ENCODE measurements around the gene C5orf52.

DNA sequence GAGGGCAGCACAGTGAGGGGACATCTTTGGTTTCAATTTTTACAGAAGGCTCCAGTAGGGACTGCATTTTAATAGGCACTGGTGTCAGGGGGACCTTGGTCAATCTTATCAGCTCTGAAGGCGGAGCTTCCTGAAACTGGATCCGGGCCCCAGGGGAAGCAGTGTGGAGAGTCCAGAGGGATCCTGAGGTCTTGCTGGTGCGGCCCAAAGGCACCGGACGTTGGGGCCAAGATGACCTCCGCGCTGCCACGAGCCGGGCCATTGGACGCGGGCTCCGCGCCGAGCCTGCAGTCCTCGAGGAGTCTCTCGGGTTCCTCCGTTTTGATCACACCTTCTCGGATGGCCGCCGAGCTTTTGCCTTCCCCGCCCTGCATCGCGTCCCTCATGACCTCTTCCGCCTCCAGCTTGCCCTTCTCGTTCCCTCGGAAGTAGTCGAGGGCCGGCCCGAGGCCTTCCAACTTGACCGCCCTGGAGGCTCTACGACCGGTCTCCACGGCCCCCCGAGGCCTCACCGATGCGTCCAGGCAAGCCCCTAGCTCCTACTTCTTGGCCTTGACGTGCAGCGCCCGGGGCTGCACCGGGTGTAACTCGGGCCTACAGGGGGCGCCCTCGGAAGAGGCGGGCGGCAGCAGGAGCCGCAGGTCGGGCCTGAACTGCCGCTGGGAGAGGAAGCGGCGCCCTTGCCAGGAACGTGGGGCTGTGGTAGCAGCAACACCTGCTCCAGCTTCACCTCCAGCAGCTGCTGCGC, 18.8 kb downstream of the C5orf52 start:
- TF ChIP-seq ELF4 (IDR thresholded peaks at IDR 0.05) (no peak), ZNF384 (IDR thresholded peaks at IDR 0.05) (no peak), BHLHE40 (IDR thresholded peaks at IDR 0.05; ENCODE audit: borderline replicate concordance) (no peak), FOXK2 (IDR thresholded peaks at IDR 0.05) (no peak), FOXA1 (IDR thresholded peaks at IDR 0.05) (no peak)
